ENCODE measurements around the gene TMEM87B. TPM values are rescaled to one million over a fixed set of nuclear protein-coding genes. Genes with fewer than 3 reads are reported as not detected.

TMEM87B gene
- total RNA-seq, 1 donor from 2014 or later = 15.4 TPM

- TF ChIP-seq, protein P1, sequence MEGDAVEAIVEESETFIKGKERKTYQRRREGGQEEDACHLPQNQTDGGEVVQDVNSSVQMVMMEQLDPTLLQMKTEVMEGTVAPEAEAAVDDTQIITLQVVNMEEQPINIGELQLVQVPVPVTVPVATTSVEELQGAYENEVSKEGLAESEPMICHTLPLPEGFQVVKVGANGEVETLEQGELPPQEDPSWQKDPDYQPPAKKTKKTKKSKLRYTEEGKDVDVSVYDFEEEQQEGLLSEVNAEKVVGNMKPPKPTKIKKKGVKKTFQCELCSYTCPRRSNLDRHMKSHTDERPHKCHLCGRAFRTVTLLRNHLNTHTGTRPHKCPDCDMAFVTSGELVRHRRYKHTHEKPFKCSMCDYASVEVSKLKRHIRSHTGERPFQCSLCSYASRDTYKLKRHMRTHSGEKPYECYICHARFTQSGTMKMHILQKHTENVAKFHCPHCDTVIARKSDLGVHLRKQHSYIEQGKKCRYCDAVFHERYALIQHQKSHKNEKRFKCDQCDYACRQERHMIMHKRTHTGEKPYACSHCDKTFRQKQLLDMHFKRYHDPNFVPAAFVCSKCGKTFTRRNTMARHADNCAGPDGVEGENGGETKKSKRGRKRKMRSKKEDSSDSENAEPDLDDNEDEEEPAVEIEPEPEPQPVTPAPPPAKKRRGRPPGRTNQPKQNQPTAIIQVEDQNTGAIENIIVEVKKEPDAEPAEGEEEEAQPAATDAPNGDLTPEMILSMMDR (IDR thresholded peaks at IDR 0.05; ENCODE audit: unreplicated experiment) = no peak
- Mint-ChIP-seq H3K4me3 (ENCODE audit: low read depth) (no peak overlapping the region), H3K4me1 (ENCODE audit: low read depth) (no peaks in the 10 kb centered on the region), H3K9me3 (ENCODE audit: low read depth) (no peaks in the 10 kb centered on the region), H3K27ac (no peak overlapping the region), H3K27me3 (no peaks in the 10 kb centered on the region), H3K36me3 (ENCODE audit: insufficient read depth) (peaks cover 51% of the 10 kb centered on the region)
- DNase-seq (ENCODE audit: low spot score, unreplicated experiment) = no peak
These were observed 29.8 kb downstream of the TMEM87B start for GRCh38 chr2:112084689-112085374.

GRCh38 chr2:112085375-112085730 is 30.3 kb downstream of the TMEM87B start:
- Mint-ChIP-seq H3K36me3 (ENCODE audit: insufficient read depth) (peaks cover 54% of the 10 kb centered on the region), H3K4me1 (ENCODE audit: low read depth) (no peaks in the 10 kb centered on the region), H3K9me3 (ENCODE audit: low read depth) (no peaks in the 10 kb centered on the region), H3K4me3 (ENCODE audit: low read depth) (no peak overlapping the region), H3K27ac (no peak overlapping the region), H3K27me3 (no peaks in the 10 kb centered on the region)
- no peak for DNase-seq (ENCODE audit: low spot score, unreplicated experiment)
- TF ChIP-seq, protein P1 (IDR thresholded peaks at IDR 0.05; ENCODE audit: unreplicated experiment) = no peak

DNA sequence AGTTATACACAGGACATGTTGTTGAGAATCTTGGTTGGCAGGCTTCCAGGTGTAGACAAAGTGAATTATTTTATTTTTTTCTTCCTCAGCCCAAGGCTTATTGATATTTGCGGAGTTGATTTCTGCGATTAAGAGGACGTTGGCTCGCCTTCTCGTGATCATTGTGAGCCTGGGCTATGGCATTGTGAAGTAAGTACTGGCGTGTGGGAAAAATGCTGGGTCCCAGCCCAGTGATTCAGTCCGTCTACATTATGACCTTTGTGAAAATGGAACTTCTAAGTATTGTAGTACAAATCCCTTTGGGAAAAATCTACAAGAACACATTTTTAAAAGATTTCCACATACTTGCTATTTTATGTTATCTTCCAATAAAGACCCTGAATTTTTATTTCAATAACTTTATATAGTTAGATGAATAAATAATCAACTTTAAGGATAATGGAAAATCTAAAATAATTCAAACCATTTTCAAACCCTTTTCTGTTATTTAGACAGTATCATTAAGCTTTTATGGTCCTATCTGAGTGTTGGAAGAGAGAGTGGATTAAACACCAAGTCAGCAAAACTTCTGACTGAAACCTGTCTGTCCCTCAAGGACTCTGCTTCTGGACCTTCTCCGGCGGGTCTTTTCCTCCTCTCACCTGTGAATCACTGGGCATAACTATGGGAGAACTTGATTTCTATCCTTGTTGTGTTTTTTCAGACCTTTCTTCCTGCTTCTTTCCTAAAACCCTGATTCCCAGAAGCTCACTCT is 31.0 kb downstream of the TMEM87B start:
- no peak for DNase-seq (ENCODE audit: low spot score, unreplicated experiment)
- Mint-ChIP-seq H3K4me3 (ENCODE audit: low read depth) (no peak overlapping the region), H3K27ac (peak overlapping the region; percentile 25), H3K4me1 (ENCODE audit: low read depth) (no peaks in the 10 kb centered on the region), H3K9me3 (ENCODE audit: low read depth) (no peaks in the 10 kb centered on the region), H3K36me3 (ENCODE audit: insufficient read depth) (peaks cover 52% of the 10 kb centered on the region), H3K27me3 (no peaks in the 10 kb centered on the region)
- TF ChIP-seq, protein P1 (IDR thresholded peaks at IDR 0.05; ENCODE audit: unreplicated experiment) = no peak

DNA sequence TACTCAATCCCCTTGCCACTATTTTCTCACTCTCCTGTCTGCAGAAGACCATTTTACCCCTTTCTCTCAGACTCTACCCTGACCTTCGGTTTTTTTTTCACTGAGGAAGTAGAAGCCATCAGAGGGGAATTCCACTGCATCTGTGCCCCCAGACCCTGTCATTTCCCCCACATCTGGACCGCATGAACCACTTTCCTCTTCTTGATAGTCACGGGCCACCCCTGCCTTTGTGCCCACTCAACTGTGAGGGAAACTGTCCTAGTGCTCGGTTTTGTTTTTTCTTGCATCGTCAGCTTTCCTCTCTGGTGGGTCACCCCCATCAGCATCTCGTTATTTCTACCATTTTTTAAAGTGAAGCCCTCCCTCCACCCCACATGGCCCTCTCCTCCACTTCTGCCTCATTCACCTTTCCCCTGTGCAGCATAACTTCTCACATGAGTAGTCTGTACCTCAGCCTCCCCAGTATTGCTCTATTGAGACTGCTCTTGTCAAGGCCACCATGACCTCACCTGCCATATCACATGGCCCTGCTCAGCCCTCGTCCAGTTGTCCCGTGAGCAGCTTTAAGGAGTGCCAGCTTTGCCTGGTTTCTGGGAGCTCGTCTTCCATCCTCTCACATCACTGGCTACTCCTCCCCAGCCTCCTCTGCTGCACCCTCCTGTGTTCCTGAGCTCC is 32.4 kb downstream of the TMEM87B start:
- Mint-ChIP-seq H3K4me1 (ENCODE audit: low read depth) (no peaks in the 10 kb centered on the region), H3K9me3 (ENCODE audit: low read depth) (no peaks in the 10 kb centered on the region), H3K27me3 (no peaks in the 10 kb centered on the region), H3K27ac (no peak overlapping the region), H3K36me3 (ENCODE audit: insufficient read depth) (peaks cover 49% of the 10 kb centered on the region), H3K4me3 (ENCODE audit: low read depth) (no peak overlapping the region)
- no peak for DNase-seq (ENCODE audit: low spot score, unreplicated experiment)
- TF ChIP-seq, protein P1 (IDR thresholded peaks at IDR 0.05; ENCODE audit: unreplicated experiment) = no peak

DNA sequence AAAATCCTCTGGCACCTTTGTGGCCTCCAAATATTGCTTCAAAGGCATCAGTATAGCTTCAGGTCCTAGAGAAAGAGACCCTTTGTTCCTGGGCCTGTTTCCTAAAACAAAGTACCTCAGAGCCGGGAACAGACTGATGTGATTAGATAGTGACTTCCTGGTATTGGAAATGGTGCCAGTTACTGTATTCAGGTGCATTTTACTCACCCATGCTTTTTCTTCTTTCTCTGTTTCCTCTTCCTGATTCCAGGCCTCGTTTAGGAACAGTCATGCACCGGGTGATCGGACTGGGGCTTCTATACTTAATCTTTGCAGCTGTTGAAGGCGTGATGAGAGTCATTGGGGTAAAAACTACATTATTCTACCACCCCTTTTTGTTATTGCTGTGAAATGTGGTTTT is 34.3 kb downstream of the TMEM87B start:
- Mint-ChIP-seq H3K4me3 (ENCODE audit: low read depth) (no peak overlapping the region), H3K27ac (no peak overlapping the region), H3K9me3 (ENCODE audit: low read depth) (no peaks in the 10 kb centered on the region), H3K27me3 (no peaks in the 10 kb centered on the region), H3K36me3 (ENCODE audit: insufficient read depth) (peaks cover 36% of the 10 kb centered on the region), H3K4me1 (ENCODE audit: low read depth) (no peaks in the 10 kb centered on the region)
- no peak for DNase-seq (ENCODE audit: low spot score, unreplicated experiment)
- TF ChIP-seq, protein P1 (IDR thresholded peaks at IDR 0.05; ENCODE audit: unreplicated experiment) = no peak
